ENCODE data around the gene TMEM88.

DNA sequence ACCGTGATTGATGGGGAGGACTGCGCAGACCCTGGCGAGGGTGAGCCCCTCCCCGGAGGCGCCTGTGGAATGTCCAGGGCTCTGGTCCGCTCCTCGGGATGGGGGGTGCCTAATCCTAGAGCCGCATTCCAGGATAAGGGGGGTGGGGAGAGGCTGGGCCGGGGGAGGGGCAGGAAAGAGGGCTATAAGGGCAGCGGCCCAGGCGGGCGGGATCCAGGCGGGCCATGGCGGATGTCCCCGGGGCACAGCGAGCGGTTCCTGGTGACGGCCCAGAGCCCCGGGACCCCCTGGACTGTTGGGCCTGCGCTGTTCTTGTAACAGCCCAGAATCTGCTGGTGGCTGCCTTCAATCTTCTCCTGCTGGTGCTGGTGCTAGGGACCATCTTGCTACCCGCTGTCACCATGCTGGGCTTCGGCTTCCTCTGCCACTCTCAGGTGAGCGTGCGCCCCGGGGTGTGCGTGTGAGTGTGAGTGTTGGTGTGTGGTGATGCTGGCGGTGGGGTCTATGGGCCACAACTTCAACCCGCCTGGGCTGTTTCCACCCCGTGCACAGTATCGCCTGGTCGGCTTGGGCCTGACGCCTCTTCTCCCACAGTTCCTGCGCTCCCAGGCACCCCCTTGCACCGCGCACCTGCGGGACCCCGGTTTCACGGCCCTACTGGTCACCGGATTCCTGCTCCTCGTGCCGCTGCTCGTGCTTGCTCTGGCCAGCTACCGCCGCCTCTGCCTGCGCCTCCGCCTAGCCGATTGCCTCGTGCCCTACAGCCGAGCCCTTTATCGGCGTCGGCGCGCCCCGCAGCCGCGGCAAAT is at the start of gene TMEM88:
- TF ChIP-seq, protein P1, sequence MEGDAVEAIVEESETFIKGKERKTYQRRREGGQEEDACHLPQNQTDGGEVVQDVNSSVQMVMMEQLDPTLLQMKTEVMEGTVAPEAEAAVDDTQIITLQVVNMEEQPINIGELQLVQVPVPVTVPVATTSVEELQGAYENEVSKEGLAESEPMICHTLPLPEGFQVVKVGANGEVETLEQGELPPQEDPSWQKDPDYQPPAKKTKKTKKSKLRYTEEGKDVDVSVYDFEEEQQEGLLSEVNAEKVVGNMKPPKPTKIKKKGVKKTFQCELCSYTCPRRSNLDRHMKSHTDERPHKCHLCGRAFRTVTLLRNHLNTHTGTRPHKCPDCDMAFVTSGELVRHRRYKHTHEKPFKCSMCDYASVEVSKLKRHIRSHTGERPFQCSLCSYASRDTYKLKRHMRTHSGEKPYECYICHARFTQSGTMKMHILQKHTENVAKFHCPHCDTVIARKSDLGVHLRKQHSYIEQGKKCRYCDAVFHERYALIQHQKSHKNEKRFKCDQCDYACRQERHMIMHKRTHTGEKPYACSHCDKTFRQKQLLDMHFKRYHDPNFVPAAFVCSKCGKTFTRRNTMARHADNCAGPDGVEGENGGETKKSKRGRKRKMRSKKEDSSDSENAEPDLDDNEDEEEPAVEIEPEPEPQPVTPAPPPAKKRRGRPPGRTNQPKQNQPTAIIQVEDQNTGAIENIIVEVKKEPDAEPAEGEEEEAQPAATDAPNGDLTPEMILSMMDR (IDR thresholded peaks at IDR 0.05; ENCODE audit: insufficient read depth, low read depth, low read length) = no peak
- TF ChIP-seq EZH2 (IDR thresholded peaks at IDR 0.05; ENCODE audit: insufficient read depth, low read length) = no peak
